ENCODE data around the gene WDR7. TPM values are rescaled to one million over a fixed set of nuclear protein-coding genes. Genes with fewer than 3 reads are reported as not detected.

The WDR7 gene
- total and polyA plus RNA-seq, 9 of the 15 experiments (the other 6 are each of a cell fraction or from before 2014, with no cell fraction given), result 1.4 to 9.4 (median 5.3) TPM

DNA sequence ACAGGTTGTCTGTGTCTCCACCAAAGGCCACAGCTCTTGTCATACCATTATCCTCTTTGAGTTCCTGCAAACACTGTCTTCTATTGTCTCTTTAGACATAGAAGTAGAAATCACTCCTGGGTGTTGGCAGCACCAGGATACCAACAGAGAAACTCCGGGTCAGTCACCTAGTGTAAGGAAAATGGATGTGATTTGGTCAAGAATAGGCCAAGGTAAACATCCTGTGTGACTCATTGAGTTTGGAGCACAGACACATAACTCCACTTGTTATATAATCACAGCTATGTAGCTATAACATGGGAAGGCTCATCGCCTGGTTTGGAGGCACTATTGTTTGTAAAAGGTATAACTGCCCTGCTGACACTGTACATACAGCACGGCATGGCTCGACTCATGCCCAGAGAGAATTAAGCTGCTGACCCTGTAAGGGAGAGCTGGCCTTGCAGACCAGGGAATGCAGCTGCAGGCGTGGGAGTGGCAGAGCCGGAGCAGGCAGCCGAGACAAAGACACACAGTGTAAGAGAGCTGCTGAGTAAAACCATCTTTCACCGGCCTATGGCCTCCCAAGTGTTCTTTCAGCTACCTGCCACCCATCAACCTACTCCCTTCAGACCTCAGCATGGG, 9.3 kb upstream of the WDR7 start:
- Histone ChIP-seq H3K9me1 (ENCODE audit: control insufficient read depth, insufficient read depth, low read length) (no peaks in the 10 kb centered on the region), H3K9ac (ENCODE audit: insufficient read depth in 1 of 2, low read depth in 2 of 2, low read length in 2 of 2) (no peak overlapping the region), H3K79me2 (ENCODE audit: control insufficient read depth, insufficient read depth, low read length) (peaks cover 16% of the 10 kb centered on the region), H4K20me1 (replicated peaks; ENCODE audit: control insufficient read depth, insufficient read depth, low read length) (no peaks in the 10 kb centered on the region), H3K36me3 (ENCODE audit: control insufficient read depth, insufficient read depth, low read length) (no peaks in the 10 kb centered on the region), H3K9me3 (replicated peaks; ENCODE audit: control insufficient read depth, insufficient read depth, low read depth, low read length) (peaks cover 4% of the 10 kb centered on the region; the same call in 1 of the 2 replicates), H3K27ac (ENCODE audit: extremely low read depth, low read depth, low read length) (no peak overlapping the region), H2AFZ (ENCODE audit: low read depth, low read length) (no peak overlapping the region), H3K4me1 (replicated peaks in 1 of 2; ENCODE audit: control insufficient read depth in 2 of 2, insufficient read depth in 2 of 2, low read length in 2 of 2) (no peaks in the 10 kb centered on the region; a peak in 3 of 5 replicates), H3K27me3 (ENCODE audit: control insufficient read depth in 2 of 2, insufficient read depth in 2 of 2, low read length in 2 of 2) (no peaks in the 10 kb centered on the region), H3K4me3 (no peak overlapping the region), H3K4me2 (ENCODE audit: insufficient read depth, low read length) (no peak overlapping the region)
- FAIRE-seq (no peak), ATAC-seq (no peak), DNase-seq (ENCODE audit: extremely low read depth in 1 of 4, low spot score in 3 of 4) (no peak)
- no TSS peak for BruUV-seq (replicated peaks)
- in situ Hi-C loops (cut with MboI) (no loop called here), intact Hi-C loops (cut with micrococcal nuclease) (no loop called here)
- 40% methylated on average over 8 of the region's 8 CpGs for WGBS (ENCODE audit: insufficient coverage, low coverage, missing lambda C conversion rate)
- TF ChIP-seq CCNT2 (IDR thresholded peaks at IDR 0.05; ENCODE audit: borderline replicate concordance, extremely low read depth, insufficient read length, low read depth, low read length) (no peak), TCF7 (IDR thresholded peaks at IDR 0.05; ENCODE audit: borderline replicate concordance) (no peak), ZNF174 (CRISPR knock-in tag; IDR thresholded peaks at IDR 0.05) (no peak), ZBTB17 (CRISPR knock-in tag; IDR thresholded peaks at IDR 0.05) (no peak), NCOA6 (IDR thresholded peaks at IDR 0.05) (no peak), IRF1 (CRISPR knock-in tag; IDR thresholded peaks at IDR 0.05; ENCODE audit: borderline replicate concordance) (no peak), SMAD2 (IDR thresholded peaks at IDR 0.05; ENCODE audit: low read depth, low read length) (no peak), TAL1 (IDR thresholded peaks at IDR 0.05) (no peak), KAT8 (IDR thresholded peaks at IDR 0.05; ENCODE audit: low read depth) (no peak), FIP1L1 (IDR thresholded peaks at IDR 0.05; ENCODE audit: low read depth, low read length, poor library complexity, severe bottlenecking) (no peak), GTF2B (IDR thresholded peaks at IDR 0.05; ENCODE audit: extremely low read depth, insufficient read length) (no peak), IFI16 (CRISPR knock-in tag; IDR thresholded peaks at IDR 0.05) (no peak), ZNF778 (CRISPR knock-in tag; IDR thresholded peaks at IDR 0.05) (no peak), PRMT5 (CRISPR knock-in tag; IDR thresholded peaks at IDR 0.05) (no peak)
- TF ChIP-seq, protein P1, sequence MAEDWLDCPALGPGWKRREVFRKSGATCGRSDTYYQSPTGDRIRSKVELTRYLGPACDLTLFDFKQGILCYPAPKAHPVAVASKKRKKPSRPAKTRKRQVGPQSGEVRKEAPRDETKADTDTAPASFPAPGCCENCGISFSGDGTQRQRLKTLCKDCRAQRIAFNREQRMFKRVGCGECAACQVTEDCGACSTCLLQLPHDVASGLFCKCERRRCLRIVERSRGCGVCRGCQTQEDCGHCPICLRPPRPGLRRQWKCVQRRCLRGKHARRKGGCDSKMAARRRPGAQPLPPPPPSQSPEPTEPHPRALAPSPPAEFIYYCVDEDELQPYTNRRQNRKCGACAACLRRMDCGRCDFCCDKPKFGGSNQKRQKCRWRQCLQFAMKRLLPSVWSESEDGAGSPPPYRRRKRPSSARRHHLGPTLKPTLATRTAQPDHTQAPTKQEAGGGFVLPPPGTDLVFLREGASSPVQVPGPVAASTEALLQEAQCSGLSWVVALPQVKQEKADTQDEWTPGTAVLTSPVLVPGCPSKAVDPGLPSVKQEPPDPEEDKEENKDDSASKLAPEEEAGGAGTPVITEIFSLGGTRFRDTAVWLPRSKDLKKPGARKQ (CRISPR knock-in tag; IDR thresholded peaks at IDR 0.05), result no peak
- POLR2A ChIA-PET, result interaction anchor here (0.7 to 1.2 kb wide), 2 partner anchors 9 to 10 kb away, joined by 3 read pairs; partner anchors contain the start of gene WDR7
- CTCF ChIA-PET (ENCODE audit: low intra/inter-chr PET ratio), result no interaction called here

All from K562 (cell line).